HG03095 (cell line): ENCODE measurements around the gene NAALADL2.
"Not testable (repeated sequence)": the region's sequence is repeated elsewhere in the genome, so short reads cannot be mapped to it uniquely, and the experiment has no call there.

Experiments used
- ATAC-seq: cut with Tn5 transposase; IDR thresholded peaks from one replicate; pipeline ENCODE4 v1.9.1; 2021; ENCODE audit warnings: moderate library complexity; ENCODE audit not compliant: unreplicated experiment

Gene NAALADL2

DNA sequence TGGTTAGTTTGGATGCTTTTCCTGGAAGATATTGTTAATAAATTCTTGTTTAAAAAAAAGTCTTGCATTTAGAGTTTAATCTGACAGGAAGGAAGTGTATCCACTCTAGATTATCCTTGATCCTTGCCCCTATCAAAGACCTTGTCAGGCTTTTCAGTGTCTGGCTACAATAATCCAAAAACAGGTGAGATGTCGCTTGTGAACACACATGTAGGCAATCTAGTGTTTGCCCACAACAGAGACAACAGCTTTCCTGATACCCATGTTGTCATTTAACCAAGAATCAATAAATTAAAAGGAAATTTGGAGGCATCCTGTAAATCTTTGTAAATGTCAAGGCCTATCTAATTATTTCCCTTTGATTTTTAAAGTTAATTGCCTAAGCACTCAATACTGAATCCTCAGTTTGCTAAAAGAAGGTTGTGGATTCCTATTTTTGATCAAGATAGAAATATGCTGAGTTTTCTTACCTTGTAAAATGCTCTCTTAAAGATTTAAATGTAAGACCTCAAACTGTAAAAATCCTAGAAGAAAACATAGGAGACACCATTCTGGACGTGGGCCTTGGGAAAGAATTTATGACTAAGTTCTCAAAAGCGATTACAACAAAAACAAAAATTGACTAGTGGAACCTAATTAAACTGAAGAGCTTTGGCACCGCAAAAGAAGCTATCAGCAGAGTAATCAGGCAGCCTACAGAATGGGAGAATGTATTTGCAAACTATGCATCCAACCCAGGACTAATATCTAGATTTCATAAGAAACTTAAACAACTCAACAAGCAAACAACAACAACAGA lies 207.7 kb downstream of the NAALADL2 start:
- ATAC-seq: no peak

DNA sequence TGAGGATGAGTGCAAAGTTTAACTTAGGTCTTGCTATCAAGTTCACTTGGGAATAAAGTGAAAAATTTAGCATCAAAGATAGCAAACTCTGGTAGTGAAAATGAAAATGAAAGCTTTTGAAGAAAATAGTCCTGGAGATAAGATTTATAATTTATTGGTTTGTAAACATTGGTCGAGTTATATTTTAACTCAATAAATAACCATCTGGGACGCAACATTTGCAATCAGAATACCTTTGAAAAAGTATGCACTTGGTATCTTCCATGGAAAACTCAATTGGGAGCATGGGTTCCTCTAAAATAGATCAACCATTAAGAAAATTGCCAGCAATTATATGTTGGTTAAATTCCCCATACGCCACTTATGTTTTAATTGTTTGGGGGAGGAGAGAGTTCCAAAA lies 209.5 kb downstream of the NAALADL2 start:
- ATAC-seq: no peak

DNA sequence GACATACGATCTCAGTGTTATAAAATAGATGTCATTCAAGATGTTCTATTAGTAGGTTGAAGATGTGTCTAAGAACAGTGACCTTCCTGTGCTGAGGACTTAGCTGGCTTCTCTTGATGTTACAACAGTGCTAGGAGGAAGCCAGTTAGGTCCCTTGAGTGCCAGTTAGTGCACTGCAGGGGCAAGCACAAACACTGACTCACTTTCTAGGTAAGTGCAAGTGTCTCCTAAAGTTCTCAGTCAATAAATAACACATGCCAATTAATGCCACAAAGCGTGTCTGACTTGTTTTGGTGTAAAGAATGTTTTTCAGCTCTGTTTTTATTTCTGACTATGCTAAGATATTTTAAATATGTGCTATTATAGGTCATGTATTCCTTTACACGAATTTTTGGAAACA lies 211.8 kb downstream of the NAALADL2 start:
- no peak for ATAC-seq

GRCh38 chr3:175073219-175073905 lies 214.2 kb downstream of the NAALADL2 start:
- ATAC-seq: no peak

DNA sequence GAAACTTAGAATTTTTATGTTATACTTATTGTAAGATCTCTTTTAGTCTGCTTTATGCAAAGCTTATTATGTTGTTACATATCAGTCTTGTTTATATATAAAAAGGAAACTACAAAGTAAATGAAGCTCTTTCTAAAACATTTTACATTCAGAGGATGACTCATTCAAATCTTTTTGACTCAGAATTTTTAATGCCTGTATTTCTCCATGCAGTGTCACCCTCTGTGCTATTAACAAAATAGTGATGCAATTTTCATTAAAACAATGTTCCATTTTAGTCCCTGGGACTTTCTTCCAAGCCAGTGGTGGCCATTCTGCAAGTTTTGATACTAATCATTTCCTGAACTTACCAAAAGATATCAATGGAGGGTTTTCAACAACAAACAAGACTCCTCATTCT lies 216.1 kb downstream of the NAALADL2 start:
- ATAC-seq: no peak

GRCh38 chr3:175077216-175077615 lies 218.1 kb downstream of the NAALADL2 start:
- ATAC-seq: no peak

GRCh38 chr3:175082631-175083030 lies 223.5 kb downstream of the NAALADL2 start:
- no peak for ATAC-seq

GRCh38 chr3:175087128-175087527 lies 228.0 kb downstream of the NAALADL2 start:
- ATAC-seq: not testable (repeated sequence)

GRCh38 chr3:175088766-175089380 lies 229.7 kb downstream of the NAALADL2 start:
- ATAC-seq: no peak

DNA sequence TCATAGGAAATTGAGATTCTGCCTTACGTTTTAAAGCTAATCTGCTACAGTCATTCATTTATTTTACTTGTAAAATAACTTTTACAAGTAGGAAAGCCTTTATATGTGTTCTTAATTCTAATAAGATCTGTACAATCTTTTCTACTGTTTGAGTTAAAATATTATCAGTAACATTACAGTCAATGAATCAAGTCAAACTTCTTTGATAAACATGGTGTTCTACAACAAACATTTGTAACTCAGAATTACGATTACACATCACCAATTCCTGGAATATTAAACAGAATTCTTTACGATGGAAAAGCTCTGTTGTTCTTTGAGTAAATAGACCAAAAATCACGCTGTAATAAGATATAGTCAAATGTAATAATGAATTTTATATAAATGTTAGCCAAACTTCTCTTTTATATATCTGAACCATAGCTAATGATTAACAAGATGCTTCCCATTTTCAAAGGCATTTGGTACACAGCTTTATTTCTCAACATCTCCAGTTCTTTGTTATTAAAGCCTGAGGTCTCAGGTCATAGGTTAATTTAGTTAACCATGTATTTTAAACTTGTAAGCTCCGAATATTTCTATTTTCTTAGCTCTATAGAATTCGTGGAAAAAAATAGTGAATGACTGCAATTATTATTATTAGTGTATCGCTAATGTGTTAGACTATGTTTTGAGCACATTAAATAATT lies 232.4 kb downstream of the NAALADL2 start:
- no peak for ATAC-seq

DNA sequence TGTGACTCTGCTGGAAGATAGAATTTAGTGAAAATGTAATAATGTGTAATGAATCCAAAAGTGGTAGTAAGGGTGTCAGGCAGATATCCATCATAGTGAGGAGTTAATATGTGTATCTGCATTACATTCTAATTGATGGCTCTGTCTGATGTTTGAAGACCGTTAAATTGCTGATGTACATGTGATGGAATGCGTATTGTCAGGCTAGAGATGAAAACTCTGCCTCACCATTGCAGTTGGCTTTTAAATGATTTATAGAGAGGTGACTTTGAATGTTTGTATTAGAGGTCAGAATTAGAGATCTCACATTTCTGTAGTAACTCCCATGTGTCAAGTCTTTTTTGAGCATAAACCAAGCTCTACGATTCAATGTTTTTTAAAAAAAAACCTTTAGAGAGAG lies 234.6 kb downstream of the NAALADL2 start:
- ATAC-seq: no peak

DNA sequence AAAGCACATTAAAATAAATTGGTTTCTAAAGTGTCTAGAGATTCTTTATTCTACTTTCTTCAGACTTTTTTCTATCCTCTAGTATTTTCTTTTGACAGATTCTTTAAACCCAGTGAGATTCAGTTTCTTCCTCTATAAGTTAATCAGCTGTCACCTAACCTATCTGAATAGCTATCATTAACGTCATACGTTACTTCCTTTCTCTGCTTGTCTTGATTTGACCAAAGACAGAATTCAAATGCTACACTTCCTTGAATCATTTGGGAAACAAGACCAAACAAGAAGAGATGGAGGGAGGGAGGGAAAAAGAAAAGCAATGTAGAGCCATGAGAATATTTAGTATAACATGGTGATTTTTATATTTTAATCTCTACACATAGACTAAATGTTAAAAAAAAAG lies 235.2 kb downstream of the NAALADL2 start:
- ATAC-seq: no peak

DNA sequence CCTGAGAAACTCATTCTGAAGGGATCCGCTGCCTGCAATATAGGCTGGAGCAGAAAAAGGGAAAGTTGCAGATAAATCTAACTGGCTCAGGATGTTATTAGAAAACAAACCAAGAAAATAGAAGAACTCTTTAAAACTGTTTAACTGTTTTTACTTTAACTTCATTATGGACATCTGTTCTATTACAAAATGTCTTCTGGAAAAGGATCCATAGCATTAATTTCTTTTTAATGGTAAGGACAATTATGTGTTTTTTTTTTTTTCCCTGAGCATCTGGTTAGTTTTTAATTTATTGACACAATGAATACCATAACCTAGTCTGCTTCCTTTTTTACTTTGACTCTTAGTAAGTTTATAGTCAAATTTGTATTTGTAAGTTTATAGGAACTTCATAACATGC lies 239.5 kb downstream of the NAALADL2 start:
- no peak for ATAC-seq

DNA sequence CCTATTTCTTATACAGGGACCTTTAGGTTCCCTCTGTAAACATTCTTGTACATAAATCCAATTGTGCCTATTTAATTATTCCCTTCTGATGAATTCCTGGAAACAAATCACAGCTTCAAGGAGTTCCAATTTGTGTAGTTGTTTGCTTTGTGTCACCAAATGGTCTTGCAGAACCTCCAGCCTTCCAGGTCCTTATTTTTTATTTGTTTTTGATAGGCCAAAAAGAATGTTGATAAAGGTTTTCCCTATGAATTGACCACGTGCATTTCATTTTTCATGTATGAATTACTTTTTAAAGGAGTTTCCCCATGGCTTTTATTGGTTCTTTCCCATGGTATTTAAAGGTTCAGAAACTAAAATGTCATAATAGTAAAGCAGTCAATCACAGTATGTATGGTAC lies 243.0 kb downstream of the NAALADL2 start:
- ATAC-seq: no peak

DNA sequence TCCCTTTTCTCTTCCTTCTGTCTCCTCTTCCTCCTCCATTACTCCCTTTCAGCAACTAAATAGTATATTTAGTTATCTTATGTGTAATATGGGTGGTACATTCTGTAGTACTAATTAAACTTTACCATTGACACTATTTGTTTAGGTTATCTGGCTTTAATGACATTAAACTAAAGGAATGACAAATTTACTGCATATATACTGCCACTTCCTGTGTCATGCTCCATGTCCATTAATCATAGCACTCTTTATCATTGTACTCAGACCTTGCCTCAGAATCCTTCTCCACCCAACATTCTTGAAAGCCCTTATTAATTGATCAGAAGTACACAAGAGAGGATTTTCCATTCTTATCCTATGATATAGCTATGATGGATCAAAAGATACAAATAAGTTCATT lies 244.2 kb downstream of the NAALADL2 start:
- ATAC-seq: no peak

DNA sequence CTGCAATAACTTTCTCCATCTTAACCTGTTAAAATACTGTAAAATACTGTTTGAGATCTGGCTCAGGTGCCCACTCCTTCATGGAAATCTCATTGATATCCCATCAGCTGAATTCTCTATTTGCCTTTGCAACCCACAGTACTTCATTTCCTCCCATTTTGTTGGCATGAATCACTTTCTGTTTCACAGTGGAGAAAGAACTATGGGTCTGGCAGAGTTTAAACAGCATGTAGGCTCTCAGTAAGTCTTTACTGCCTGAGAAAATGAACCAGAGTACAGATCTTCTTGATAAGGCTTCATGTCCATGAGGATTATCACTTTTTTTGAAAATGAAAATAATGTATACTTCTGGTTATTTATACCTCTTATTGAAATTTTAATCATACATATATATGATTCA lies 245.9 kb downstream of the NAALADL2 start:
- ATAC-seq: no peak

GRCh38 chr3:175107231-175107630 lies 248.1 kb downstream of the NAALADL2 start:
- ATAC-seq: no peak

DNA sequence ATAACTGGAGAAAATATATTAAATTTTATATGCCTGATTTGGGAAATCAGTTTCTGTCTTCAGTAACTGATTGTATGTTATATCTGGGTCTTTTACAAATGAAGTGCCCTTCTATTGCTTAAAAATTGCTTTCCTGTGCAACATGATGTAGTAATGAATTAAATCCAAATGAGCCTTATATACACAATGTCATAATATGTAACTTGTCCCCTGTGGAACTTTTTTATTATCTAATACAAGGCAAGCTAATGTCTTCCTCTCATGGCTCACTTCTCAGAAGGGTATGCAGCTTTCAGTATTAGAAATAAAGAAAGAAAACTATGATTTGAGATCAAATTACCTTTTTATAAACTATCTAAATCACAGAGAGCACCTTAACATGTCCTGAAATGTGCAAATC lies 248.9 kb downstream of the NAALADL2 start:
- ATAC-seq: no peak

GRCh38 chr3:175108613-175109151 lies 249.5 kb downstream of the NAALADL2 start:
- no peak for ATAC-seq

DNA sequence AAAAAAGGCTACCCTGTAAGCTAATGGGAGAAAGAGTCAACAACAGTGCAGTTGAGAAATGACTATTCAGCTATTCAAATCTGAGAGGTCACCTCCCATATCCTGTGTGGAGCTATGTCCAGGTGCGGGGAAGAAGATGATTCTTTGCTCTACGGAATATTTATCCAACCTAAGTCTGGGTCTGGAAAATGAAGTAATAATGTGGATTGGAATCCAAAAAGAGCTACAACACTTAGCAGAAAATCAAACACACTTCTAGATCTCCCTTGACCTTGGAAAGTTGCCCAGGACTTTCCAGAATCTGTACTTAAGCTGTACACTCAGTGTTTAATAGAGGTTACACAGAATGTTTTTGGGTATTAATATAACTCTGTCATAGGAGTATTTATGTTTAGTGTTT lies 251.9 kb downstream of the NAALADL2 start:
- ATAC-seq: no peak

DNA sequence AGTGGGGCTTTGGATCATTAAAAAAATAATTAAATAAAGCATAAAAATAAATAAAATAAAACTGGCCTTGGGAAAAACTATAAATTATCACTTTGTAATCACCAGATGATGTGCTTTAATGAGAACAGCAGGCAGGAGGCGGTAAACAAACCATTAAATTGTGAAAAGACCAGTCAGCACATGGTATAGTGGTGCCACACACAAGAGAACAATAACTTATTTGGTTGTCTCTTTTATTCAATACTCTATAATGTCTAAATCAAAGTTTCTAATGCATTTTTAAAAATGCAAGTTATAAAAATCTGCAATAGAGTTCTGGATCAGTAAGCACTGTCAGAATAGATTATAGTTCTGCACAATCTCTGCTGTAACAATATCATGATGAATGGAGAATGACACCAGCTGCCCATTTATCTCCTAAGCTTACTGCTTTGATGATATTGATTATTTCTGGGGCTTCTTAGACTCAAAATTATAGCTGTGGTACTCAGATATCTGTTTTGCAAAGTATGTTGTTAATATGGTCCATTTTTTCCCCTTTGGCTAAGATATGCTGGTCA lies 259.3 kb downstream of the NAALADL2 start:
- no peak for ATAC-seq
